HepG2 (cell line): ENCODE data around the gene SENP6. TPM values are rescaled to one million over a fixed set of nuclear protein-coding genes. Genes with fewer than 3 reads are reported as not detected.

Experiments used
- ATF7-NPFF ChIP-seq: sonication (generic); formaldehyde crosslinking; IDR thresholded peaks from 2 replicates; pipeline ENCODE4 v1.8.1; 2023; ENCODE audit warnings: mild to moderate bottlenecking, low read depth, missing genetic modification reagents, moderate library complexity
- BRD4 ChIP-seq: sonication (generic); formaldehyde crosslinking; IDR thresholded peaks from 2 replicates; pipeline ENCODE4 v1.4.0; 2020; ENCODE audit warnings: missing genetic modification reagents
- E2F2 ChIP-seq: sonication (generic); formaldehyde crosslinking; IDR thresholded peaks from 2 replicates; pipeline ENCODE4 v1.4.0; 2020; ENCODE audit warnings: missing genetic modification reagents, borderline replicate concordance
- ELK4 ChIP-seq: sonication (generic); formaldehyde crosslinking; IDR thresholded peaks from 2 replicates; pipeline ENCODE4 v1.9.0; 2021; ENCODE audit warnings: missing genetic modification reagents, borderline replicate concordance
- HMG20A ChIP-seq: IDR thresholded peaks from 2 replicates; pipeline ENCODE4 v1.6.1; 2016; ENCODE audit warnings: borderline replicate concordance
- ISX ChIP-seq: sonication (generic); formaldehyde crosslinking; conservative IDR thresholded peaks from 2 replicates; pipeline ENCODE4 v1.5.0; 2020; ENCODE audit warnings: missing genetic modification reagents
- PLSCR1 ChIP-seq: sonication (generic); formaldehyde crosslinking; IDR thresholded peaks from 2 replicates; pipeline ENCODE4 v1.5.0; 2020; ENCODE audit warnings: missing genetic modification reagents, mild to moderate bottlenecking, borderline replicate concordance
- TCF12 ChIP-seq, 2 experiments: fragments of 450-650 bp in 1 of 2; sonication (generic) in 1 of 2; formaldehyde crosslinking in 1 of 2; IDR thresholded peaks; 2 replicates each; pipeline versions ENCODE4 v1.6.1 to v1.8.0; 2017 to 2022; ENCODE audit warnings: antibody characterized with exemption in 1 of 2, mild to moderate bottlenecking in 1 of 2, missing genetic modification reagents in 1 of 2, moderate library complexity in 1 of 2
- TCF7L2 ChIP-seq: IDR thresholded peaks from 2 replicates; pipeline ENCODE4 v1.6.1; 2011; ENCODE audit warnings: mild to moderate bottlenecking, low read depth, low read length, moderate library complexity
- TERF1 ChIP-seq: sonication (generic); formaldehyde crosslinking; IDR thresholded peaks from 2 replicates; pipeline ENCODE4 v1.8.0; 2022; ENCODE audit warnings: mild to moderate bottlenecking, missing genetic modification reagents, moderate library complexity
- ZBTB37 ChIP-seq: sonication (generic); formaldehyde crosslinking; IDR thresholded peaks from 2 replicates; pipeline ENCODE4 v1.4.0; 2020; ENCODE audit warnings: mild to moderate bottlenecking, missing genetic modification reagents
- ZFAT ChIP-seq: sonication (generic); formaldehyde crosslinking; conservative IDR thresholded peaks from 2 replicates; pipeline ENCODE4 v1.8.1; 2023; ENCODE audit warnings: missing genetic modification reagents, inconsistent platforms
- ZFP90 ChIP-seq: sonication (generic); formaldehyde crosslinking; IDR thresholded peaks from 2 replicates; pipeline ENCODE4 v1.8.0; 2022; ENCODE audit warnings: missing genetic modification reagents, mild to moderate bottlenecking, inconsistent platforms, borderline replicate concordance
- ZNF101 ChIP-seq: sonication (generic); formaldehyde crosslinking; IDR thresholded peaks from 2 replicates; pipeline ENCODE4 v1.4.0; 2020; ENCODE audit warnings: mild to moderate bottlenecking, low read depth, missing genetic modification reagents, borderline replicate concordance
- ZNF317 ChIP-seq: sonication (generic); formaldehyde crosslinking; IDR thresholded peaks from 2 replicates; pipeline ENCODE4 v1.5.0; 2020; ENCODE audit warnings: mild to moderate bottlenecking, missing genetic modification reagents
- ZNF513 ChIP-seq: sonication (generic); formaldehyde crosslinking; conservative IDR thresholded peaks from 2 replicates; pipeline ENCODE4 v1.5.0; 2020; ENCODE audit warnings: missing genetic modification reagents
- ZNF563 ChIP-seq: sonication (generic); formaldehyde crosslinking; IDR thresholded peaks from 2 replicates; pipeline ENCODE4 v1.8.0; 2022; ENCODE audit warnings: mild to moderate bottlenecking, moderate library complexity, missing genetic modification reagents
- ZNF615 ChIP-seq: sonication (generic); formaldehyde crosslinking; IDR thresholded peaks from 2 replicates; pipeline ENCODE4 v1.5.0; 2020; ENCODE audit warnings: mild to moderate bottlenecking, missing genetic modification reagents, borderline replicate concordance
- ZNF792 ChIP-seq: IDR thresholded peaks from 2 replicates; pipeline ENCODE4 v1.6.1; 2016
- polyA plus RNA-seq, 8 experiments: library from polyadenylated mRNA; depleted of rRNA in 3 of 8; stranded (reverse) in 7 of 8; unstranded in 1 of 8; fragments of >200 nt; fragmentation: Illumina TruSeq in 4 of 8; extraction: Trizol in 4 of 8; gene quantifications; 2 replicates each; pipeline versions ENCODE4 v1.2.1 to v1.2.3, GENCODE V29; 2011 to 2016; ENCODE audit warnings: low read depth in 4 of 8, missing spikeins in 1 of 8, mixed read lengths in 1 of 8; ENCODE audit not compliant: insufficient read depth in 1 of 8
- total RNA-seq, 5 experiments: library from RNA; depleted of rRNA; stranded (reverse); fragments of >200 nt; fragmentation: Illumina TruSeq; extraction: Trizol; gene quantifications; 2 replicates each; pipeline ENCODE4 v1.2.3, GENCODE V29; 2016; ENCODE audit warnings: low read depth in 1 of 5

SENP6 gene
- total and polyA plus RNA-seq, 2 of the 13 experiments (the other 11 are each of a cell fraction or from before 2014, with no cell fraction given) = 21.9 to 50.1 TPM

- TF ChIP-seq ZNF101 (no peak), ZFAT (CRISPR knock-in tag) (no peak), ZNF792 (CRISPR knock-in tag) (no peak), ZFP90 (0 out of 2 replicates have a peak, but pooled peaks have one; percentile 34), ZNF615 (no peak), HMG20A (CRISPR knock-in tag) (no peak), ZNF317 (CRISPR knock-in tag) (no peak), TERF1 (CRISPR knock-in tag) (0 out of 2 replicates have a peak, but pooled peaks have one; percentile 55), ELK4 (CRISPR knock-in tag) (no peak), E2F2 (peak; percentile 54; the same call in 1 of the 2 replicates), TCF12 (IDR thresholded peaks at IDR 0.05) (no peak), TCF12 (CRISPR knock-in tag; IDR thresholded peaks at IDR 0.05) (no peak), ATF7-NPFF (no peak), ZNF563 (CRISPR knock-in tag) (peak; percentile 64), ZBTB37 (CRISPR knock-in tag) (no peak), ISX (CRISPR knock-in tag) (no peak), ZNF513 (CRISPR knock-in tag) (no peak), TCF7L2 (no peak), BRD4 (CRISPR knock-in tag) (peak; percentile 61; the same call in 1 of the 2 replicates), PLSCR1 (CRISPR knock-in tag) (no peak)
Observed at GRCh38 chr6:75748743-75749538, 147.3 kb downstream of the SENP6 start, which contains the start of gene MYO6 (continued).
